Measurements from ENCODE around the gene ERF. TPM values are rescaled to one million over a fixed set of nuclear protein-coding genes. Genes with fewer than 3 reads are reported as not detected.
A peak's percentile ranks its signal among the peaks of the same experiment; 100 is the strongest.

The ERF gene
- total RNA-seq, 1 donor from 2014 or later = 33.5 TPM

DNA sequence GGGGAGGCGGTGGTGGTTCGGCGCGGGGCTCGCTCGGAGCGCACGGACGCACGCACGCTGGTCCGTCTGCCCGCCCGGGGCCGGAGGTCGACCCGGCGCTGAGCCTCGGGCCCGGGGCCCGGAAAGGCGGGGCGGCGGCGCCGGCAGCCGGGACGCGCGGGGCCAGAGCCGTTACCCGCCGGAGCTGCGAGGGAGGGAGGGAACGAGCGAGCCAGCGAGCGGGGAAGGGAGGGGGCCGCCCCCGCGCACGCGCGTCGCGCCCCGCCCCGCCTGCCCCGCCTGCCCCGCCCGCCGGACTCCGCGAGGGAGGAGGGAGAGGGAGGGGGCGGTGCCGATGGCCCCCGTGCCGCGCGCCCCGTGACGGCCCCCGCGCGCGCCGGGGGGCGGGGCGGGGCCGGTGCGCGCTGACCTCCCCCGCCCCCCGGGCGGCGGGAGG lies 29.2 kb upstream of the ERF start:
- peak overlapping the region; percentile 74 for H3K4me3 ChIP-seq
- DNase-seq = peak; percentile 84
- H3K4me1 ChIP-seq = peaks cover 71% of the 10 kb centered on the region
- TF ChIP-seq, protein P1, sequence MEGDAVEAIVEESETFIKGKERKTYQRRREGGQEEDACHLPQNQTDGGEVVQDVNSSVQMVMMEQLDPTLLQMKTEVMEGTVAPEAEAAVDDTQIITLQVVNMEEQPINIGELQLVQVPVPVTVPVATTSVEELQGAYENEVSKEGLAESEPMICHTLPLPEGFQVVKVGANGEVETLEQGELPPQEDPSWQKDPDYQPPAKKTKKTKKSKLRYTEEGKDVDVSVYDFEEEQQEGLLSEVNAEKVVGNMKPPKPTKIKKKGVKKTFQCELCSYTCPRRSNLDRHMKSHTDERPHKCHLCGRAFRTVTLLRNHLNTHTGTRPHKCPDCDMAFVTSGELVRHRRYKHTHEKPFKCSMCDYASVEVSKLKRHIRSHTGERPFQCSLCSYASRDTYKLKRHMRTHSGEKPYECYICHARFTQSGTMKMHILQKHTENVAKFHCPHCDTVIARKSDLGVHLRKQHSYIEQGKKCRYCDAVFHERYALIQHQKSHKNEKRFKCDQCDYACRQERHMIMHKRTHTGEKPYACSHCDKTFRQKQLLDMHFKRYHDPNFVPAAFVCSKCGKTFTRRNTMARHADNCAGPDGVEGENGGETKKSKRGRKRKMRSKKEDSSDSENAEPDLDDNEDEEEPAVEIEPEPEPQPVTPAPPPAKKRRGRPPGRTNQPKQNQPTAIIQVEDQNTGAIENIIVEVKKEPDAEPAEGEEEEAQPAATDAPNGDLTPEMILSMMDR (IDR thresholded peaks at IDR 0.05; ENCODE audit: borderline replicate concordance) = no peak
- intact Hi-C loops (cut with micrococcal nuclease) = loop anchor here (5.0 kb wide), 1 partner anchor 42 kb away; the partner anchor contains the start of gene GSK3A
- peak overlapping the region; percentile 98 for H3K27ac ChIP-seq (replicated peaks)
- no peaks in the 10 kb centered on the region for H3K27me3 ChIP-seq (ENCODE audit: low read depth)
- no peaks in the 10 kb centered on the region for H3K9me3 ChIP-seq (replicated peaks)
- peaks cover 24% of the 10 kb centered on the region for H3K36me3 ChIP-seq

- H3K4me1 ChIP-seq = peaks cover 78% of the 10 kb centered on the region
- no peaks in the 10 kb centered on the region for H3K27me3 ChIP-seq (ENCODE audit: low read depth)
- intact Hi-C loops (cut with micrococcal nuclease) = loop anchor here (5.0 kb wide), 1 partner anchor 41 kb away; the partner anchor contains the start of gene GSK3A
- TF ChIP-seq, protein P1 (IDR thresholded peaks at IDR 0.05; ENCODE audit: borderline replicate concordance) = no peak
- peak overlapping the region; percentile 98 for H3K27ac ChIP-seq (replicated peaks)
- H3K9me3 ChIP-seq (replicated peaks) = no peaks in the 10 kb centered on the region
- peak overlapping the region; percentile 74 for H3K4me3 ChIP-seq
- peak; percentile 98 for DNase-seq
- peaks cover 17% of the 10 kb centered on the region for H3K36me3 ChIP-seq
These were observed 28.5 kb upstream of the ERF start for GRCh38 chr19:42283188-42284065.

DNA sequence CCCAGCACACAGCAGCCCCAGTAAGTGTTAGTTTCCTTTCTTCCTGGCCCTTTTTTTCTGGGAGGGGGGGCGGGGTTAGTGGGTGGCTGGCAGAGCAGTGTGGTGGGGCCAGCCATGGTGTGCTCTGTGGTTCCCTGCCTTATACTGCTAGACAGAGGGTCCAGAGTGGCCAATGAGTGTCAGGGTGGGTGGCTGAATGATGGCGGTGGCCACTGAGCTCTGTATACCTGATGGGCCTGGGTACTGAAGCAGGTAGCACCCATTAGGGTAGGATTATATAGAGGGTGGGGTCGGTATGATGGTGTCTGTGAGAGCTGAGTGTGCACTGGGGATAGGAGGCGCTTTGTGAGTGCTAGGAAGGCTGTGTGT lies 27.9 kb upstream of the ERF start:
- no peaks in the 10 kb centered on the region for H3K9me3 ChIP-seq (replicated peaks)
- no peak for DNase-seq
- H3K27me3 ChIP-seq (ENCODE audit: low read depth) = no peaks in the 10 kb centered on the region
- peaks cover 11% of the 10 kb centered on the region for H3K36me3 ChIP-seq
- peak overlapping the region; percentile 74 for H3K4me3 ChIP-seq
- peaks cover 84% of the 10 kb centered on the region for H3K4me1 ChIP-seq
- intact Hi-C loops (cut with micrococcal nuclease) = loop anchor here (5.0 kb wide), 1 partner anchor 41 kb away; the partner anchor contains the start of gene GSK3A
- TF ChIP-seq, protein P1 (IDR thresholded peaks at IDR 0.05; ENCODE audit: borderline replicate concordance) = no peak
- H3K27ac ChIP-seq (replicated peaks) = peak overlapping the region; percentile 98

DNA sequence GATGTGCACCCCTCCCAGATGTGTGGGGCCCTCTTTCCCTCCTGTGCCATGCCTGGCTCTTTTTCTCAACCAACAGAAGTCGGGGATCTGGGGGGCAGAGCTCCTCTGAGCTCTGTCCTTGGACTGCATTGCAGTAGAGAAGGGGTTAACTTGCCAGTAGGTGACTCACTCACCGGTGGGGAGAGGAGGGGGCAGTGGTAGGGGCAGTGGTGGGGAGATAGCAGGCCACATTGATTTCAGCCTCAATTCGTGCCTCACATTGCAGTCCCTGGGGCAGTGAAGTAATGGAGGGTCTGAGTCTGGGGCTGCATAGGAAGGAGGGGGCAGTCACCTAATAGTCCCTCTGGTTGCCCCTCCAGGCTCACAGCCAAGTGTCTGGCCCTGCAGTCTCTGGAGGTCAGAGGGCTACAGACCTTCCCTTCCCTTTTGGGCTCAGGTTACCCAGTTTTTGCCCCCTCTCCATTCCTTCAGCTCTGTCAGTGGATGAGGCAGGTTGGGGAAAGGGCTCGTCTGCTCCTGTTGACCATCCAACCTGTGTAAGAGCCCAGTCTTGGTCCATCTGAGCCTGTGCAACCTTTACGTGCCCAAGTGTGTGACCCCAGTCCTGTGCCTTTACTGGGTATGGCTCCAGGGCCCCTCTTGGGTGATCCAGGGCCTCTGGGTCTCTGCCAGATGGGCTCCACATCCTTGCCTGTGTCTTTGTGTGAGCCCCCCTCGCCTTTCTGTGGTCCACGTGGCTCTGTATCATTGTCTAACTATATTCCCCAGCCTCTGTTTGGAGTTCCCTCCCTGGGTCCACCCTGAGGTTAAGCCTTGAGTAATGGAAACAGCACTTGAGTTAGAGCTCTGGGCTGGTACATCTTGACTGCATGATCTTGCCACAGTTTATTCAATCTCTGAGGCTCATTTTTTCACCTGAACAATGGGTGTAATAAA lies 27.2 kb upstream of the ERF start:
- peaks cover 4% of the 10 kb centered on the region for H3K36me3 ChIP-seq
- H3K4me1 ChIP-seq = peaks cover 91% of the 10 kb centered on the region
- no peak for DNase-seq
- TF ChIP-seq, protein P1 (IDR thresholded peaks at IDR 0.05; ENCODE audit: borderline replicate concordance) = no peak
- no peaks in the 10 kb centered on the region for H3K9me3 ChIP-seq (replicated peaks)
- peak overlapping the region; percentile 98 for H3K27ac ChIP-seq (replicated peaks)
- intact Hi-C loops (cut with micrococcal nuclease) = loop anchor here (5.0 kb wide), 1 partner anchor 40 kb away; the partner anchor contains the start of gene GSK3A
- peak overlapping the region; percentile 90 for H3K4me3 ChIP-seq
- H3K27me3 ChIP-seq (ENCODE audit: low read depth) = no peaks in the 10 kb centered on the region
